ENCODE results near the gene DAPL1.

- TF ChIP-seq SP1 (IDR thresholded peaks at IDR 0.05) (no peak), ZNF384 (IDR thresholded peaks at IDR 0.05) (no peak), FOXA1 (IDR thresholded peaks at IDR 0.05) (no peak), FOXM1 (IDR thresholded peaks at IDR 0.05; ENCODE audit: borderline replicate concordance) (no peak)
These were observed 4.1 kb downstream of the DAPL1 start for GRCh38 chr2:158799181-158799580.

Data from HEK293T (cell line).